GM19239 (cell line): ENCODE measurements around the gene SEC23A.

Source experiments
- DNase-seq: peaks from one replicate; pipeline ENCODE4 v3.0.0; 2011; ENCODE audit warnings: low spot score; ENCODE audit not compliant: insufficient read length
- FAIRE-seq: peaks from 2 replicates; lab custom pipeline; 2011; peaks lifted over from hg19 to GRCh38; lab: Jason Lieb, UNC

SEC23A gene

DNA sequence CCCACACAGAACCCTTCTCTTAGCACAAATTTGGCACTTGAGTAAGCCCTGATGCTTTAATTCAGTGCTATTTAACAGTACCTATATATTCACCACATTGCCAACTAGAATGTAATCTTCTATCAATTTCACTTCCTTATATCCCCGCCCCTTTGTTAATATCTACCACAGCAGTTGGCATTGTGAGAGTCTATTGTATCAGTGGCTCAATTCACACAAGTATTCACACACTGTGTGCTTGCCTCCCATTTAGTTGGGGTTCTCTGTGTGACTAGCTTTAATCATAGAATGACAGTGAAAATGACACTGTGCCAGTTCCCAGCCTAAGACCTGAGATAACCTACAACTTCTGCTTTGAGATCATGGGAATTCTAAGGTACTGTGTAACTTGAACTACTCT is 103.1 kb downstream of the SEC23A start:
- DNase-seq: no peak
- FAIRE-seq: no peak

DNA sequence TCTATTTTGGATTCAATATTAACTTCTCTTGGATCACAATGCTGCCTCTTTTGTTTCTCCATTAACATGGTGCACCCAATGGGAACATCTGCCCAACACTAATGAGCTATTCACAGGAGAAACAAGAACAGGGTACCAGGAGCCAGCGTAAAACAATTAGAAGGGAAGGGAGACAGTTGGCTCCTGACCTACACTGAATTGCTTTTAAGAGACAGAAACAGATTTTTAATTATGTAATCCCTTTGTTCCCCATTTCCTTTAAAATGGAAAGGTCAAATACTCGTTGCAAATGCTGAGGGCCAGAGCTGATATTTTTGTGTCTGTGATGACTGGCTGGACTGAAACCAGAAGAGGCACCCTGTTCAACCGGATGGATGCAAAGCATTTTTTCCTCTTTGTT is 108.3 kb downstream of the SEC23A start:
- FAIRE-seq (no peak), DNase-seq (no peak)

DNA sequence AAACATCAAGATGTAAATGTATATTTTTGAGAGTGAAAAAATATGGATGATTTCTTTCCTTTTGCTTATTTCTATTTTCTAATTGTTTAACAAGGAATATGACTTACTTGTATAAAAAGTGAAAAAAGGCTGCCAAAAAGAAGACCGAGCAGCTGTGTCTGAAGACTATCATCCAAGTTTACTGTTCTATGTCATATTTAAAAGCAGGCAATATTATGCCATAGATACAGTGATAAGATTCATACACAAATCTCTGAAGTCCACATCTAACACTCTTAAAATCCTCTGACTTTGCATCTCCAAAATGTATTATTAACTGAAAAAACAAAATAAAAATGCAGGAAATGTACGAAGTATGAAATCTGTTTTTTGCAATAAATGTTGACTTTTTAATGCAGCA is 109.1 kb downstream of the SEC23A start:
- FAIRE-seq: no peak
- no peak for DNase-seq

DNA sequence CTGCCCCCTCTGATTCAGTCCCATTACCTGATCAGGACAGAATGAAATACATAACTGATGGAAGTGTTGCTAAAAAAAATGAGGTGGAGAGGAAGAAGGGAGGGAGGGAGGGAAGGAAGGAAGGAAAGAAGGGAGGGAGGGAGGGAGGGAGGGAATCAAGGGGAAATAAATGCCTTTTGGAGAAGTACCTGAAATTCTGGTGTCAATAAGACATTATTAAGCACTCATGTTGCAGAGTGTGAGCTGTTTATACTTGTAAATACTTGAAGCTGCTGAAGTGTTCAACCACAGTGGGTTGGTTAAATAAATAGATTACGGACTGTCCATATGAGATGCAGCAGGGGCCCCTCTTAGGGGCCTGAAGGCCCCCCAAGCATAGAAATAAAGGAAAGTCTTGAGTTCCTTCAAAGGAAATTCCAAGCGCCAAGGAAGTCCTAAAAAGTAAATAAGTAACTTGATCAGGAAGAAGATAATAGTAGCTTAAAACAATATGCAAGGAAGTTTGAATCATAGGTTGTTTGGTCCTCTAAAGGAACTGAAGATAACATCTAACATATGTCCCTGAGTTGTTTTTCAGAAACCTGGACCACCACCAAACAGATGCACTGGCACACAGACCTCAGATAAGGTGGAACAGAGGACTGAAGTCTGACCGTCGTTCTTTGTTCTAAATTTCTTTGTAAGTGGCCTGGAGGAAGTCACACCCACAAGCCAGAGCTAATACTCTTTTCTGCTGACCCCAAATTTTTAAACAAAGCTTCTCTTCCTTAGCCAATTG is 110.8 kb downstream of the SEC23A start:
- FAIRE-seq (no peak), DNase-seq (no peak)

DNA sequence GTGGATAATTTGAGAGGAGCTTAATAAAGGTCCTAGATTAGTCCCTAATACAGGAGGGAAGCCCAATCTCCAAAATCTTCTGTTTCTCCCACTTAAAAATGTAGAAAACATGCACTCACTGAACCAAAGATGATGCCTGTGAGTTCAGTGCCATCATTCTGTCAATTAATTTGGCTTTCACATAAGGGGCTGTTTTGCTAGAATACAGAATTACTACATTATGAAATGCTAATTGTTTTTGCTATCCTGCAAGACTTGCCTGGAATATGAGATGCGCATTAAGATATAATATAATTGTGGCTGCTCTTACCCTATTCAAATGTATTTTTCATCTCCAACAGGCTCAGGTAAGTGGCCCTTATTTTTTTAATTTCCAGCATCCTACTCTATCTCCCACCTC is 111.7 kb downstream of the SEC23A start:
- FAIRE-seq (no peak), DNase-seq (no peak)

DNA sequence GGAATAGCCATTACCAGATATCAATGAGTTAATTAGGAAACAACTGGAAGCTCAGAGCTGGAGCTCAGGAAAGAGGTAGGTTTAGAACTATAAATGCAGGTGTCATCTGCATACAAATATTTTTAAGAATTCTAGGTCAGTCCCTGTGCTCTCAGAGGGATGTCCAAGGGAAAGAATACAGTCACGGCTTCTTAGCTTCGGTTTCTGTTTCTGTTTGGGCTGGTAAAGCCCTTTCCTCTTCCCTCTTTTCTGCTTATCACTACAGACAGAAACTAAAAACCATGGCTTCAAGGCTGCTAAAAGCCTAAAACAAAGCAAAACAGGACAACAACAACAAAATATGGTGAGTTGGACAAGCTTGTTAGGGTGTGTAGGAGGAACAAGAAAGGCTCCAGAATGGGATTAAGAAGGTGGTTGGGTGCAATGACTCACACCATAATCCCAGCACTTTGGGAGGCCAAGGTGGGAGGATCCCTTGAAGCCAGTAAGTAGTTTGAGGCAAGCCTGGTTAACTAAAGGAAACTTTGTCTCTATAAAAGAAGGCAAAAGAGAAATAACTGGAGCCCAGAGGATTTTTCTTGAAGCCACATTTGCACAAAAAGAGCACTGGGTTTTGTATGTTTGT is 113.0 kb downstream of the SEC23A start:
- DNase-seq (peak; percentile 15), FAIRE-seq (peak; percentile 85)

DNA sequence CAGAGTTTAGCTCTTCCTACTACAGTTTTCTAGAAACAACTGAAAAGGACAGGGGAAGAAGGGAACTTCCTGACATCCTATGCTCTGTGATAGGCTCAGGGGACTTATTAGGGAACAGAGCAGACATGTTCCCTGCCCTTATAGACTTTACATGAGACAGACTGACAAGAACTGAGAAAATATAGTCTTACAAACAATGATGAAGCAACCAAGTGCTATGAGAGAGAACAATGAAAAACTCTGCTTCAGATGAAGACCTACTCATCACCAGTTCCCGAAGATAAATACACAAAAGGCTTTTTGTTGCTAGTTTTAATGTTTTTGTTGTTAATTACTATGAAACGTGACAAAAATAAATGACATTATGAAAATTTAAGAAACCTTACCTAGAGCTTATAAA is 115.3 kb downstream of the SEC23A start:
- FAIRE-seq: no peak
- no peak for DNase-seq

DNA sequence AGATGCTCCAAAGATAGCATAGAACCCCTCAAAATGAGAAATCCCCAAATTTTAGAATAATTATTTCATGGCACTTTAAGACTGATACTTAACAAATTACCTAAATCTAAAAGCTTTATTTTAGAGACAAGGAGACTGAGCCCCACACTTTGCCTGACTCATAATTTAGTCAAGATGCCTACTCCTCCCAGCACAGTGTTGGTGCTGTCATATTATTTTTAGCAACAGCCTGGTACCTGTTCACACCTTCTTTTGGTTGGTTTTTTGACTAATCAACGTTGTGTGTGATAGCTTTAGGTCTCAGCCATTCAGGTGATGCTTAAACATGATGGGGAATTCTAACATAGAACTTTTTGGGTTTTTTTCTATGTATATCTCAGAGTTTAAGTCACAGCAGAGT is 120.2 kb downstream of the SEC23A start:
- FAIRE-seq: no peak
- no peak for DNase-seq

DNA sequence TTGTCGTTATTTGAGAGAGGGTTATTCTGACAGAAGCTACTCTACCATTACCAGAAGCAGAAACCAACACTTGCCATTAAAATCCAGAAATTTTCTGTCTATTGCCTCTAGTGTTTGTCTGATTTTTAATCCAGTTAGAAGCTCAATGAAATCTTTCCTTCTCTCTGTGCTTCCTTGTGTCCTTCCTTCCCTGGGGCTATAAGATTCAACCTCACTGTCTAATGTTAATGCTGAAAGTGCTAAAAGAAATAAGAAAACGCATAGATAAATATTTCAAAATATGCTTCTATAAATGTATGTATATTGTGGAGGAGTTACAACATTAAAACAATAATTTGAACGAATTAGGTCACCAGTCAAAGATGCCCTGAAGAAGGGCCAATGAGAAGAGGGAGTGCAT is 120.8 kb downstream of the SEC23A start:
- no peak for DNase-seq
- FAIRE-seq: no peak
